HepG2 (cell line): ENCODE data around the gene PRSS8. TPM values are rescaled to one million over a fixed set of nuclear protein-coding genes. Genes with fewer than 3 reads are reported as not detected.

Experiments used
- ATF7 ChIP-seq, 2 experiments: fragments of 450-650 bp in 1 of 2; sonication (generic) in 1 of 2; formaldehyde crosslinking in 1 of 2; IDR thresholded peaks; 2 replicates each; pipeline versions ENCODE4 v1.4.0 to v1.6.1; 2016 to 2020; ENCODE audit warnings: antibody characterized with exemption in 1 of 2, mild to moderate bottlenecking in 1 of 2, missing genetic modification reagents in 1 of 2
- CCDC6 ChIP-seq: sonication (generic); formaldehyde crosslinking; IDR thresholded peaks from 2 replicates; pipeline ENCODE4 v1.8.1; 2022; ENCODE audit warnings: mild to moderate bottlenecking, missing genetic modification reagents, moderate library complexity
- CEBPB ChIP-seq: IDR thresholded peaks from 2 replicates; pipeline ENCODE4 v1.6.1; 2011; ENCODE audit warnings: low read depth, low read length, improper control_type of control experiment, borderline replicate concordance
- FOXO4 ChIP-seq: sonication (generic); formaldehyde crosslinking; conservative IDR thresholded peaks from 2 replicates; pipeline ENCODE4 v1.8.1; 2023; ENCODE audit warnings: missing genetic modification reagents
- GTF2F1 ChIP-seq: fragments of 150-350 bp; IDR thresholded peaks from 2 replicates; pipeline ENCODE4 v1.6.1; 2014; ENCODE audit warnings: low read length
- IRF1 ChIP-seq: sonication (generic); formaldehyde crosslinking; IDR thresholded peaks from 2 replicates; pipeline ENCODE4 v1.4.0; 2020; ENCODE audit warnings: low read depth, mild to moderate bottlenecking, missing genetic modification reagents
- LCORL ChIP-seq, 2 experiments: fragments of 450-650 bp in 1 of 2; sonication (generic) in 1 of 2; formaldehyde crosslinking in 1 of 2; IDR thresholded peaks; 2 replicates each; pipeline versions ENCODE4 v1.5.0 to v1.6.1; 2017 to 2020; ENCODE audit warnings: antibody characterized with exemption in 1 of 2, missing genetic modification reagents in 1 of 2
- MYNN ChIP-seq: sonication (generic); formaldehyde crosslinking; IDR thresholded peaks from 2 replicates; pipeline ENCODE4 v1.4.0; 2020; ENCODE audit warnings: mild to moderate bottlenecking, low read depth, missing genetic modification reagents
- NFYC ChIP-seq: IDR thresholded peaks from 2 replicates; pipeline ENCODE4 v1.6.1; 2016; ENCODE audit warnings: missing genetic modification reagents, missing compliant biosample characterization
- PRDM4 ChIP-seq: sonication (generic); formaldehyde crosslinking; IDR thresholded peaks from 2 replicates; pipeline ENCODE4 v1.9.0; 2021; ENCODE audit warnings: missing genetic modification reagents, borderline replicate concordance
- SKI ChIP-seq: fragments of 450-650 bp; IDR thresholded peaks from one replicate; pipeline ENCODE4 v1.6.1; 2018; ENCODE audit warnings: mild to moderate bottlenecking; ENCODE audit not compliant: partially characterized antibody
- SOX5 ChIP-seq: IDR thresholded peaks from 2 replicates; pipeline ENCODE4 v1.6.1; 2016; ENCODE audit warnings: borderline replicate concordance
- TEAD3 ChIP-seq: optimal IDR thresholded peaks from 2 replicates; pipeline ENCODE3; 2016; ENCODE audit warnings: borderline replicate concordance
- ZNF3 ChIP-seq: IDR thresholded peaks from 2 replicates; pipeline ENCODE4 v1.7.0; 2017; ENCODE audit warnings: inconsistent platforms
- ZNF343 ChIP-seq: sonication (generic); formaldehyde crosslinking; IDR thresholded peaks from 2 replicates; pipeline ENCODE4 v1.4.0; 2020; ENCODE audit warnings: mild to moderate bottlenecking, missing genetic modification reagents
- ZNF354B ChIP-seq: sonication (generic); formaldehyde crosslinking; IDR thresholded peaks from 2 replicates; pipeline ENCODE4 v1.8.0; 2022; ENCODE audit warnings: mild to moderate bottlenecking, missing genetic modification reagents
- ZNF451 ChIP-seq: sonication (generic); formaldehyde crosslinking; IDR thresholded peaks from 2 replicates; pipeline ENCODE4 v1.5.0; 2020; ENCODE audit warnings: mild to moderate bottlenecking, missing genetic modification reagents
- ZNF609 ChIP-seq: sonication (generic); formaldehyde crosslinking; IDR thresholded peaks from 2 replicates; pipeline ENCODE4 v1.4.0; 2020; ENCODE audit warnings: mild to moderate bottlenecking, missing genetic modification reagents, borderline replicate concordance
- ZNF747 ChIP-seq: sonication (generic); formaldehyde crosslinking; IDR thresholded peaks from 2 replicates; pipeline ENCODE4 v1.8.1; 2023; ENCODE audit warnings: missing genetic modification reagents, mild to moderate bottlenecking, borderline replicate concordance
- polyA plus RNA-seq, 8 experiments: library from polyadenylated mRNA; depleted of rRNA in 3 of 8; stranded (reverse) in 7 of 8; unstranded in 1 of 8; fragments of >200 nt; fragmentation: Illumina TruSeq in 4 of 8; extraction: Trizol in 4 of 8; gene quantifications; 2 replicates each; pipeline versions ENCODE4 v1.2.1 to v1.2.3, GENCODE V29; 2011 to 2016; ENCODE audit warnings: low read depth in 4 of 8, missing spikeins in 1 of 8, mixed read lengths in 1 of 8; ENCODE audit not compliant: insufficient read depth in 1 of 8
- total RNA-seq, 5 experiments: library from RNA; depleted of rRNA; stranded (reverse); fragments of >200 nt; fragmentation: Illumina TruSeq; extraction: Trizol; gene quantifications; 2 replicates each; pipeline ENCODE4 v1.2.3, GENCODE V29; 2016; ENCODE audit warnings: low read depth in 1 of 5

The PRSS8 gene
- total and polyA plus RNA-seq, 2 of the 13 experiments (the other 11 are each of a cell fraction or from before 2014, with no cell fraction given) = 2.6 to 7.2 TPM

GRCh38 chr16:31142109-31143010 is 6.8 kb upstream of the PRSS8 start (continued):
- TF ChIP-seq ZNF609 (CRISPR knock-in tag) (peak; percentile 61; the same call in 1 of the 2 replicates), GTF2F1 (no peak), ZNF354B (CRISPR knock-in tag) (no peak), PRDM4 (CRISPR knock-in tag) (no peak), SKI (peak; percentile 60), SOX5 (CRISPR knock-in tag) (peak; percentile 57; the same call in 1 of the 2 replicates), CCDC6 (CRISPR knock-in tag) (0 out of 2 replicates have a peak, but pooled peaks have one; percentile 52), ATF7 (IDR thresholded peaks at IDR 0.05) (no peak), ATF7 (CRISPR knock-in tag; IDR thresholded peaks at IDR 0.05) (no peak), ZNF343 (CRISPR knock-in tag) (no peak), ZNF451 (CRISPR knock-in tag) (0 out of 2 replicates have a peak, but pooled peaks have one; percentile 84), NFYC (peak; percentile 41; the same call in 1 of the 2 replicates), ZNF747 (CRISPR knock-in tag) (peak; percentile 83), IRF1 (CRISPR knock-in tag) (no peak), FOXO4 (CRISPR knock-in tag) (no peak), CEBPB (no peak), MYNN (CRISPR knock-in tag) (no peak), TEAD3 (peak; percentile 72), LCORL (IDR thresholded peaks at IDR 0.05) (no peak), LCORL (CRISPR knock-in tag; IDR thresholded peaks at IDR 0.05) (peak; percentile 84; the same call in 1 of the 2 replicates), ZNF3 (CRISPR knock-in tag) (no peak)
